ENCODE measurements around the gene TYSND1.
"Not testable (repeated sequence)": the region's sequence is repeated elsewhere in the genome, so short reads cannot be mapped to it uniquely, and the experiment has no call there.

TYSND1 gene

DNA sequence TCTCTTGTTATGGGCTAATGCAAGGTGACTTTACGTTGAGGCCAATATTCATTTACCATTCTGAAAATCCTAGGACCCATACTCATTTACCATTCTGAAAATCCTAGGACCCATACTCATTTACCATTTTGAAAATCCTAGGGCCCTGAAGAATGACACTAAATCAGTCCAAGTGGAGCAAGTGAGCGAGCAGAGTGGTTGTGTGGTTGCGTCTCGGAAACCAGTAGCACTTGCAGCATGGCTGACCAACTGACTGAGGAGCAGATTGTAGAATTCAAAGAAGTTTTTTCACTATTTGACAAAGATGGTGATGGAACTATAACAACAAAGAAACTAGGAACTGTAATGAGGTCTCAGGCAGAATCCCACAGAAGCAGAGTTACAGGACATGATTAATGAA, 16.9 kb upstream of the TYSND1 start:
- DNase-seq = no peak

DNA sequence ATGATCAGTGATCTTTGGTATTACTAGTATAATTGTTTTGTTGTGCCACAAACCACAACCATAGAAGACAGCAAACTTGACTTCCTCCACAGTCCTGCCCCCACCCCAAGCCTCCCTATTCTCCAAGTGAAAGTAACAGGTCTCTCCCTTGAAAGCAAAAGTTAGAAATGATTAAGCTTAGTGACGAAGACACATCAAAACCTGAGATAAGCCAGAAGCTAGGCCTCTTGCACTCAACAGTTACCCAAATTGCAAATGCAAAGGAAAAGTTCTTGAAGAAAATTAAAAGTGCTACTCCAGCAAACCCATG, 16.3 kb upstream of the TYSND1 start:
- DNase-seq = no peak

DNA sequence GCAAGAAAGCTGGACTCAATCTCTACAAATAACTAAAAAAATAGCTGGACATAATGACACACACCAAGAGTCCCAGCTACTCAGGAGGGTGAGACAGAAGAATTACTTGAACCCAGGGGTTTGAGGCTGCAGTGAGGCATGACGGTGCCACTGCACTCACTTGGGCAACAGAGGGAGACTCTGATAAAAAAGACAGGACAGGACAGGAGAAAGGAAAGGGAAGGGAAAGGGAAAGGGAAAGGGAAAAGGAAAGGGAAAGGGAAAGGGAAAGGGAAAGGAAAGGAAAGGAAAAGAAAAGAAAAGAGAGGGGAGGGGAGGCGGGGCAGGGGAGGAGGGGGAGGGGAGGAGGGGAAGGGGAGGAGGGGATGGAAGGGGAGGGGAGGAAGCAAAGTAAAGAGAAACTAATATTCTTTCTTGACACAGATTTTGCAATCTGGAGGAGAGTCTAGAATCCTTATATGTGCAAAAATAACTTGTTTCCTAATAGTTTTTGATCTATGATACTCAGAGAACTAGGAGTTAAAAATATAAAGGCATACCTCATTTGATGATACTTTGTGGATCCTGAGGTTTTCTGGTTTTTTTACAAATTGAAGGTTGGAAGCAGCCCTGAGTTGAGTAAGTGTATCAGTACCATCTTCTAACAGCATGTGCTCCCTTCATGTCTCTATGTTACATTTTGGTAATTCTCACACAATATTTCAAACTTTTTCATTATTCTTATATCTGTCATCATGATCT, 15.8 kb upstream of the TYSND1 start:
- no peak for DNase-seq

DNA sequence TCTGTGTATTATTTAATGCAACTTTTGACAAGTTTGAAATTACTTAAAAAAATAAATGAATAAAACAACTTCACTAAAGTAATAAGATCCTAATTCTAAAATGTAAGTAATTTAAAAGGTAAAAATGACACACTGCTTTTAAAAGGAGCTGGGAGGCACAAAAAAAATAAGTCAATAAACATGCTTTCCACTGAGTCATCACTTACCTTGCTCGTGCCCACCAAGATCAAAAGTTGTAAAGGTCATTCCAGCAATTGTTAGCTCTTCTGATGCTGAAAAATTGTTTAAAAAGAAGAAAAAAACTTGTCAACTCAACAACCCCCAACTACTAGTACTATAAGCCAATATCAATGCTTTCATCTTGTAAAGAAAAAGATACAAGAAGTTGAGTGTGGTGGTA, 14.3 kb upstream of the TYSND1 start:
- no peak for DNase-seq

DNA sequence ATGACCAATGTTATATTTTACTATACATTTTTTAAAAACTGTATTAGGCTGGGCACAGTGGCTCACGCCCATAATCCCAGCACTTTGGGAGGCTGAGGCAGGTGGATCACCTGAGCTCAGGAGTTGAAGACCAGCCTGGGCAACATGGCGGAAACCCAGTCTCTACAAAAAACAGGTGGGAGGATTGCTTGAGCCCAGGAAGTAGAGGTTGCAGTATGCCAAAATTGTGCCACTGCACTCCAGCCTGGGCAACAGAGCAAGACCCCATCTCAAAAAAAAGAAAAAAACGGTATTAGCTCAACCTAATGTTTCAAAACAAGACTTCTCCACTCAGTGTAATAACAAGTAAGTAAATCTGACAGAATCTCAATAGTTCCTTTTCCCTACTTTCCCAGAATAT, 12.9 kb upstream of the TYSND1 start:
- DNase-seq = not testable (repeated sequence)

DNA sequence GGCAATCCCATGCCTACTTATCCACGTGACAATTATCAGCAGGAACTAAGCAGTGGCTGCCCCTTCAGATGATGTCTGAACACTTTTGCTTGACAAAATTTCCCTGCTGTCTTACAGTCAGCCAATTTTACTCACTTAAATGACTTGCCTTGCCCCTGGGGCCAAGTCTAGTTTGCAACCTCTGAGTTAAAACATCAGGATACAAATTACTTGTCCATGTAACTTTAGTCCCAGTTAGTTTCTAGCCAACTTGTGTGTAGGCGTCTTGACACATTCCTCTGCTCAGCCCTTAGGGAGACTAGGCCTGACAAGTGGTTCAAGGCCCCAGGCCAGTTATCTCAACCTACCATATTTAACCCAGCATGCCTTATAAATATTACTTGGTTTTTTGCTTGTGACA, 11.6 kb upstream of the TYSND1 start:
- DNase-seq = no peak

DNA sequence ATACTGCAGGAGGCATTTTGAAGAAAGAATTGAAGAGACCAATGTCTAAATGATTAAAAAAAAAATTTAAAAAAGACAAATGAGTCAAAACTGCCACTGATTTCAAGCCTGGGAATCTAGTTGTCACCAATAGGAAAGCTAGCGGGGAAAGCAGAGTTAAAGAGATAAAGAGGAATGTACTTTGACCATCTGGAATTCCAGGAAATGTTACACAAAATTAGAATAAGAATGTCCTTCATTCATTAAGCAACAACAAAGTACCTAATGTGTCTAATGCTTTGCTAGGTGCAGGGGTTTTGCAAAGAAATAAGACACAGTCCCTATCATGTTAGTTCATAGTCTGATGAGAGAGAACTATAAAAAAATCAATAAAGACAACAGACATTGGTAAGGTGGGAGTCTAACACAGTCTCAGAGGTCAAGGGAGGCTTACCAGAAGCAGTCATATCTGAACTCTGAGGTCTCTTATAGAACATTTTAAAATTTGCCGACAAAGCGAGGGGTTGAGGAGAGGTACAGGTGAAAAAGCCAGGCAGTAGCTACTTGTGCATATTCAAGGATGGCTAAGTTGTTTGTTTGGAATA, 8.8 kb upstream of the TYSND1 start:
- no peak for DNase-seq

DNA sequence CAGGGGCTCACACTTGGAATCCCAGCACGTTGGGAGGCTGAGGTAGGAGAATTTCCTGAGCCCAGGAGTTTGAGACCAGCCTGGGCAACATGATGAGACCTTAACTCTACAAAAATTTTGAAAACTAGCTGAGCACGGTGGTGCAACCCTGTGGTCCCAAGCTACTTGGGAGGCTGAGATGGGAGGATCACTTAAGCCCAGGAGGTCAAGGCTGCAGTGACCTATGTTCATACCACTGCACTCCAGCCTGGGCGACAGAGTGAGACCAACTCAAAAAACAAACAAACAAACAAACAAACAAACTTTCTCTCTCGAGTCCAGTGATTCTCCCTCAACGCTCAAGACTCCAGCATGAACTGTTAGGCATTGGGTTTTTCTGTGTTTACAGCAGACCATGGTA, 2.0 kb upstream of the TYSND1 start:
- DNase-seq = no peak

DNA sequence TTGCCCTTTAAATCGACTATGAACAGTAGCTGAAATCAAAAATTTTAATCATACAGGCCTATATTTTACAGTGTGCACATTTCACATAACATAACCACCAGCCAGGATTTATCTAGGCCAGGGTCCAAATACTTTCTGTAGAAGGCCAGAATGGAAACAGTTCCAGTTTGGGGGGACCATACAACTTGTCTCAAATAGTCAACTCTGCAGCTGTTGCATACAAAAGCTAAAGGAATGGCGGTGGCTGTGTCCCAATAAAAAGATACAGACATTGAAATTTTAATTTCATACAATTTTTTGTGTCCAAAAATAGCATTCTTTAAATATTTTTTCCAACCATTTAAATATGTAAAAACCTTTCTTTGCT, 742 bp upstream of the TYSND1 start:
- DNase-seq = no peak

DNA sequence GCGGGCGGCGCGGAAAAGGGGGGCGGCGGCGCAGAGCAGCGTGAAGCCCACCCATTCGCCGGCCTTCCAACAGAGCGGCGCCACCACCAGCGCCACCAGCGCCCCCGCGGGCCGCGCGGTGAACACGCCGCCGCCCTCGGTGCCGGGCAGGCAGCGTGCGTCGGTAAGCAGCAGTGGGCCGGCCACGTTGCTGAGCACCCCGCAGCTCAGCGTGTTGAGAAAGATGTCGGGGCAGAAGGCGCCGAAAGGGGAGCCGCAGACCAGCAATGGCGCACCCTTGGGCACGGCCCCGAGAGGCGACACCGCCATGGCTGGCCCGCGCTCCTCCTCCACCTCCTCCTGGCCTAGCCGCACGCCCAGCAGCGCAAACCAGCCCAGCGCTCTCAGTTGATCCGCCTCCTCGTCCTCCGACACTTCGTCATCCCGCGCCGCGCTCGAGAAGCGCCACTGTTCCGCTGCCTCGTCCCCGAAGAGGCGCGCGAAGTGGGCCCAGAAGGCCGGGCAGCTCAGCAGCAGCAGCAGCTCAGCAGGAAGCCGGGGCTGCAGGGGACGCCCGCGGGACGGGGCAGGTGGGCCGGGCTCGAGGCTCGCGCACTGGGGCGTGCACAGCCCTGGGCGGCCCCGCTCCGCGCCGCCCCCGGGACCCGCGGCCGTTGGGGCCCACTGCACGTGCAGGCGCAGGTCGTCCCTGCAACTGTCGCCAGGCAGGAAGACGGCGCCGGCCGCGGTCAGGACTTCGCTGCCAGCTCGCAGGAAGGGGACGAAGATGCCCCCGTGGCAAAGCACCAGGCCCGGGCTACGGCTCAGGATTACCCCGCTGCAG, 623 bp downstream of the TYSND1 start:
- peak; percentile 93 for DNase-seq

DNA sequence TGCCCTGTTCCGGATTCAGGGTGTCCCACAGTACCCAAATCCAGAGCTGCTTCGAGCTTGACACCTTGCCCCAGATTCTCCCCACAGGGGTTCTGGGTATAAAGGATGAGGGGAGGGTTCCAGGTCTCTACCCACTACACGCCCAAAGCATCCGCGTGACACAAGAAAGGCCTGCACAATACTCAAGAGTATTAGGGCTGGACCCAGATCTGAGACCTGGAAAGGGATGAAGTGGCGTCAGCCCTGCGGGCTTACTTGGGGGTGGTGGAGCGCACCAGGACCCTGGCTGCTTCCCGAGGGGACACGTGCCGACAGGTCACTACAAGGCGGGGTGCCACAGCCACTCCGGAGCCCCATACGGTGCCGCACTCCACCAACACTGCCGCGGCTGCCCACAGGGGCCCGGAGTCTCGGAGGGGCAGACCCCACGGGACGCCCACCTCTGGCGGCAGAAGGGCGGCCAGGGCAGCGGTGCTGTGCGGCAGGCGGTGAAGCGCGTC, 1.3 kb downstream of the TYSND1 start:
- no peak for DNase-seq

DNA sequence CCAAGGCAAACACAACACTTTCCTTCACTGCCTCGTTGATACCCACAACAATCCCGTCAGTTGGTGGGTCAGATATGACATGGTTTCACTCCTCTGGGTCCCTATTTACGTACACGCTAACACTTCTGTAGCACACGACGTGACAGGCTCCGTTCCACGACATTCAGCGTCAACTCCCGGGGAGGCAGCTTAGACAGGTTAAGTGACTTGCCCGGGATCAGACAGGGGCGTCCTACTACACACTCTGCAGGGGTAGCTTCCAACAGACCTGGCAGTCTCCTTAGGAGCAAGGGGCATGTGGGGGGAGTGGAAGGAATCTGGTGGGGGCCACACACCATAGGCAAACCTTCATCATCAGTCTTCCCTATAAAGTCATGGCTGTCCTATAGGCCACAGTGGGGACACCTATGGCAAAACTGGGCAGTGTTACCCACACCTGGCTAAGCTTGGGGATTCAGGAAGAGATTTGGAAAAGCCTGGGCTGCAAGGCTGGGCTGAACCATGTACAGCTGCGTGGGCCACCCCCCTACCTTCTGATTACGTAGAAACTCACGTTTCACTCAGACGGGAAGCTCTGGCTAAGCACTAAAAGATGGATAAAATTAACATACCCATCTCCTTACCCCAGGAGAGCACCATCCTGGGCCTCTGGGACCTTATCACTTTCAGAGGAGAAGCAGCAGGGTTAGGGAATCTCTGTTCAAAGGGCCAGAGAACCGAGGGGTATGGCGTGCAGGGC, 2.0 kb downstream of the TYSND1 start:
- DNase-seq = no peak

DNA sequence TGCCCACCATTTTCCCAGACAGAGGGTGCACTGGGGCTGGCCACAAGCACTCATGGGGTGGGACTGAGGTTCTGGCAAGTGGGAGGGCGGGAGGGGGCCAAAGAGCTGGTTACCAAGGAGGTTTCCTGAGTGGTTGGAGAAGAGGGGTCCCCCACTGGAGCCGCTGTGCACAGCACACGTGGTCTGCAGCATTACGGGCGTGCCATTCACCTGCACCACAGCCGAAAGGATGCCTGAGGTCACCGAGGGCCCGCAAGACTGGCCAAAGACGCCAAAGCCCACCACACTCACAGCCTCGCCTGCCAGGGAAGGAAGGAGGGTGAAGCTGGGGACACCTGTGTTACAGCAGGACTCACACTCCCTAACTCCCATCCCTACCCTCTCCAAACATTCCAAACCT, 3.9 kb downstream of the TYSND1 start:
- no peak for DNase-seq

DNA sequence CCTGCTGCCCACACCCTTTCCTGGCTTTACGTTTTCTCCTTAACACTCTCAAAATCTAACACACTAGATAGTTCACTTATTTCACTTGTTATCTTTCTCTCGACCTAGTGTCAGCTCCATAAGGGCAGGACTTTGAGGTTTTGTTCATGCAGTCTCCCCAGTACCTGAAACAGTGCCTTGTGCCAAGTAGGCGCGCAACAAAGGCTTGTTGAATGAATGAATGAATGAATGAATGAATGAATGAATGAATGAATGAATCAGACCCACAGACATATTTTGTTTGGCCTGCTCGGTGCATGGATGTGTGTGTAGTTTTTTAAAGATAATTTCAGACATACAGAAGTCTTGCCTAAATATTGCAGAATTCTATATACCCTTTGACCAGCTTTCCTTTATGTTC, 6.2 kb downstream of the TYSND1 start:
- DNase-seq = no peak

DNA sequence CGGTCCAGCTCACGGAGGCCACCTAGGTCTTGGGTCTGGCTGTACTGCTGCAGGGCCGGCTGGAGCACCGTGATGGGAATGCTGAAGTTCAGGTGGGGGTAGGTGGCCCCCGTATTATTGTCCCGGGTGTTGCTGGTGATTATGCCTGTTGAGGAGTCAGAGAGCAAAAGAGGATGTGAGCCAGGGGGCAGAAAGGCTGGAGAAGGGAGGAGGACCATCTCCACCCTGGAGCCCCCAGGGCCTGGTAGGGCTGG, 6.6 kb downstream of the TYSND1 start:
- DNase-seq = no peak

DNA sequence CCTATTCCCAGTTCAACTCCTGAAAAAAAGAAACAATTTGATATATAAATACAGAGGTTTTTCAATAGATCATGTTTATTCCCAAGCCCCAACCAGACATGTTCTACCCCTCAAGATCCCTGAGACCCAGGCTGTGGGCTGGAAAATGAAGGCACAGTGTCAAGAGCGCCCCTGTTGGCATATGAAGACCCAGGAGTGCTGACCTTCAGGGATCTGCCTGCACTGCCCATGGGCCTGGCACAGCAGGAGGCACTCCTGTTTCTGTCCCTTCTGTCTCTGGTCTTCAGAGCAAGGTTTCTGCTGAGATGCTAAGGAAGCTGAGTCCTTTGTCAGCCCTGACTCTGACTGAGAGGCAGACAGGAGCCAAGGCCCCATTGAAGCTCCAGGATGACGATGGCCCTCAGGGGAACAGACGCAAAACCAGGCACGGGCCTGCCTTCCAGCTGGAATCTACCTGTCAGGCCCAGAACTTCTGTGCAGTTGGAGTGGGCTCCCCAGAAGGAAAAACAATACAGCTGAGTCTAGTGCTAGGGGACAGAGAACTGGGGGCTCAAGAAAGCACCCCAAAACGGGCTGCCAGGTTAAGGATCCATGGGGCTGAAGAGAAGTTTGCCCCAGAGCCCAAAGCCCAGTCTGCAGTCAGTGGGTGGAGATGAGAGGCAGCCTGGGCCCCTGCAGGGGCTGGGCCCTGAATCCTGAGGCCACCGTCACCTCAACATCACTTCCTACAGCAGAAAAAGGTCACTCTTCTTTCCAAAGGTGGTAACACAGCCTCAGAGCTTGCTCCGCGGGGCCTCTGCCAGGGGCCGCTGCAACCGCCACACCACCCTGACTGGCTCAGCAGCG, 7.1 kb downstream of the TYSND1 start:
- DNase-seq = no peak

DNA sequence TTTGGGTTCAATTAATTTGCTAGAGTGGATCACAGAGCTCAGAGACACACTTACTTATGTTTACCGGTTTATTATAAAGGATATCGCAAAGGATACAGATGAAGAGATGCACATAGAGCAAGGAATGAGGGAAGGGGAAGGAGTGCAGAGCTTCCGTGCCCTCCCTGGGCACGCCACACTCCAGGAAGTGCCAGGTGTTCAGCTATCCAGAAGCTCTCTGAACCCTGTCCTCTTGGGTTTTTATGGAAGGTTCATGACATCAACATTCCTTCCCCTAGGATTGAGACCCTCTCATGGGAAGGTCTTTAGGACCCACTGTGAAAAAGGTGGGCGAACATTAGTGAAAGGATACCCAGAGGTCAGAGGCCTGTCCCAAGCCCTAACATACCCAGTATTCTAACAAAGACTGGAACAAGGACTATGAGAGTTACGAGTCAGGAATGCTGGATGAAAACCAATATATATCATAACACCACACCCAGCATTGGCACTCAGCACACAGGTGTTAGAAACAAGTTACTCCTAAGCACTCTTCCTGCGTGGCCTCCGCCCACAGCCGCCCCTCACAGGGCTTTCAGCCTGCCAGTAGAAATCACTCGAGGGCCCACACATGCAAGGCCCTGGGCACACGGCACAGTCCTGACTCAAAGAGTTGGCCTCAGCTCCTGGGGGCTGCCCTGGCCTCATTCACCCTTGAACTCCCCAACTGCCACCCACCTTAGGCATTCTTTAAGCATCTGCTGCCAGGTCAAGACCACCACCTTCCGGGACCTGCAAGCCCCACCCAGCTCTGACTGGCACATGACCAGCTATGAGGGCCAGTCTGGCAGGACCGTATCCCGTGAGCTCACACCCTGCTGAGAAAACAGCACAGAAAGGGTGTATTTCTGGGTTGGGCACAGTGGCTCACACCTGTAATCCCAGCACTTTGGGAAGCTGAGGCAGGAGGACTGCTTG, 8.3 kb downstream of the TYSND1 start:
- no peak for DNase-seq

DNA sequence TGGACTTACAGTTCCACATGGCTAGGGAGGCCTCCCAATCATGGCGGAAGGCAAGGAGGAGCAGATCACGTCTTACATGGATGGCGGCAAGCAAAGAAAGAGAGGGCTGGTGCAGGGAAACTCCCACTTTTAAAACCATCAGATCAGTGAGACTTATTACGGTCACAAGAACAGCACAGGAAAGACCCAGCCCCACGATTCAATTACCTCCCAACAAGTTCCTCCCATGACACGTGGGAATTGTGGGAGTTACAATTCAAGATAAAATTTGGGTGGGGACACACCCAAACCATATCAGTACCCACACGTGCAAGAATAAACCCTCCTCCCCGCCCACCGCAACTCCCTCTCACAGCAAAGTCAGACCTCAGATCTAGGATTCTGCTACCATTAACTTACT, 9.4 kb downstream of the TYSND1 start:
- DNase-seq = no peak

DNA sequence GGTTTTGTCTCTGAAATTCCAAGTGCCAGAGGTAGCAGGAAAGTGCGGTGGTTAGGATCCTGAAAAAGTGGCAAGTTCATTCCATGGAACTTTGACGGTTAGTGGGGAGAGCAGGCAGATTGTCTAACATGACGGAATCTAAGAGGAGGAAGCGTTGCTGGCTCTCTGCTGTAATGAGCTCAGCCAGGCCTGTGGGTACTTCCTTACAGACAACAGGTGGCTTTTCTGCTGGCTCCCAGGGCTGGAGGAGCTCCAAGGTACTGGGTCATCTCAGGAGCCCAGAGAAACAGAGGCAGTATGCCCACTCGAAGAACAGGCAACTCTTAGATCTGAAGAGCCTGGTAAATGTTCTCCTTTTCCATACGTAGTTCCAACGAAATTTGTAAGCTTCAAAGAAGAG, 10.8 kb downstream of the TYSND1 start:
- no peak for DNase-seq

DNA sequence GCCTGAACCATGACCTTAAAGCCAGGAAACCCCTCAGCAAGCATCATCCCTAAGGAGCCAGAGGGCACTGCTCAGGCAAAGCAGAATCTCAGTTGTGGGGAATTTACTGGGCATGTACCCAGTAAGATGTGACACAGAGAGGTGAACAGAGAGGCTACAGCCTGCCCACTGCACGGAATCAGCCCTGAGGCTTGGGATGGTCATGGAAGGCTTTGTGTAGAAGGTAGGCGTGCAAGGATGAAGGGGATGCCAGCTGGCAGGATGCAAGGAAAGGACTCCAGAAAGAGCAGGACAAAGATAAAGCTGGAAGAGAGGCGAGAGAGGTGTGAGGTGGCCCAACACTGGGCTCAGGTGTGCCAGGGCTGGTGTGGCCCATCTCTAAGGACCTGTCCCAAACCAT, 11.5 kb downstream of the TYSND1 start:
- DNase-seq = no peak

All from retina (tissue), 1 donor.